ENCODE data around the gene TMEM132D. TPM values are rescaled to one million over a fixed set of nuclear protein-coding genes. Genes with fewer than 3 reads are reported as not detected.

The TMEM132D gene
- total and polyA plus RNA-seq, 2 of the 8 experiments (the other 6 are each of a cell fraction or from before 2014, with no cell fraction given): 3.5 to 10.1 TPM

GRCh38 chr12:129372876-129373275 lies 530.9 kb downstream of the TMEM132D start:
- no peaks in the 10 kb centered on the region for H3K79me1 ChIP-seq (ENCODE audit: low read depth, low read length)
- no peak overlapping the region for H3K14ac ChIP-seq (ENCODE audit: insufficient read length)
- no peak overlapping the region for H4K5ac ChIP-seq (ENCODE audit: insufficient read length, low read depth, low read length)
- peaks cover 6% of the 10 kb centered on the region; the same call in 1 of the 2 replicates for H3K23me2 ChIP-seq (ENCODE audit: low read depth, low read length)
- no peaks in the 10 kb centered on the region; a peak in 1 of 7 replicates for H3K27me3 ChIP-seq (replicated peaks in 1 of 4; ENCODE audit: control insufficient read depth in 3 of 4, extremely low read depth in 1 of 4, insufficient read depth in 3 of 4, low read length in 3 of 4)
- ChIA-PET POLR2A (ENCODE audit: partially characterized antibody) (no interaction called here), CTCF (ENCODE audit: partially characterized antibody) (no interaction called here)
- H3K56ac ChIP-seq (replicated peaks; ENCODE audit: insufficient read length, low read depth, low read length): no peak overlapping the region
- no peak overlapping the region for H4K8ac ChIP-seq (ENCODE audit: extremely low read depth, insufficient read depth, low read length)
- H3K23ac ChIP-seq (ENCODE audit: insufficient read length): no peak overlapping the region
- no peak overlapping the region for H3K9ac ChIP-seq (replicated peaks in 1 of 4; ENCODE audit: extremely low read depth in 1 of 4, low read depth in 3 of 4, low read length in 3 of 4)
- no peak overlapping the region for H2AK5ac ChIP-seq (ENCODE audit: low read depth, low read length)
- H3K27ac ChIP-seq (ENCODE audit: low read depth, low read length): no peak overlapping the region
- H3K4me2 ChIP-seq (ENCODE audit: insufficient read depth in 1 of 2, low read depth in 2 of 2, low read length in 2 of 2): no peak overlapping the region
- peaks cover 6 to 12% of the 10 kb centered on the region in 2 experiments; a peak in 3 of 4 replicates for H3K9me3 ChIP-seq (ENCODE audit: insufficient read depth in 2 of 2, low read depth in 1 of 2, low read length in 1 of 2)
- H3K79me2 ChIP-seq (ENCODE audit: control insufficient read depth in 1 of 2, insufficient read depth in 2 of 2, low read length in 2 of 2): no peaks in the 10 kb centered on the region
- no peak overlapping the region for H2BK120ac ChIP-seq (replicated peaks; ENCODE audit: low read depth, low read length)
- DNase-seq (ENCODE audit: low read depth in 1 of 2, low spot score in 2 of 2) (no peak), FAIRE-seq (no peak)
- 63% methylated on average over 3 of the region's 3 CpGs; no CpG with 5 or more reads in 1 of the 2 experiments for whole genome bisulfite sequencing, 2 experiments (ENCODE audit: extremely low coverage in 1 of 2, insufficient coverage in 1 of 2, insufficient read length in 1 of 2, insufficient replicate concordance in 2 of 2, low coverage in 1 of 2, low lambda C conversion rate in 2 of 2, missing lambda C conversion rate in 1 of 2)
- H3K4ac ChIP-seq (replicated peaks; ENCODE audit: insufficient read length, low read depth, low read length): no peak overlapping the region
- no peak overlapping the region for H2BK20ac ChIP-seq (ENCODE audit: low read length)
- H2AFZ ChIP-seq (ENCODE audit: low read length): no peak overlapping the region
- H3K4me3 ChIP-seq (ENCODE audit: extremely low read depth in 1 of 4, insufficient read depth in 2 of 4, low read depth in 3 of 4, low read length in 4 of 4): no peak overlapping the region
- no peak overlapping the region for H4K91ac ChIP-seq (replicated peaks; ENCODE audit: insufficient read length, low read length)
- H2BK5ac ChIP-seq (ENCODE audit: low read depth, low read length): no peak overlapping the region
- no peak overlapping the region for H2BK15ac ChIP-seq (ENCODE audit: low read length)
- no peaks in the 10 kb centered on the region for H3K36me3 ChIP-seq (ENCODE audit: control insufficient read depth in 2 of 4, insufficient read depth in 4 of 4, low read length in 3 of 4)
- H3K18ac ChIP-seq (ENCODE audit: extremely low read depth, low read length): no peak overlapping the region
- peaks cover 0 to 3% (median 0%) of the 10 kb centered on the region in 4 experiments; a peak in 2 of 7 replicates for H3K4me1 ChIP-seq (replicated peaks in 1 of 4; ENCODE audit: control insufficient read depth in 3 of 4, insufficient read depth in 4 of 4, low read length in 3 of 4)
- H2BK12ac ChIP-seq (ENCODE audit: low read depth, low read length): no peak overlapping the region
- H4K20me1 ChIP-seq (replicated peaks in 1 of 2; ENCODE audit: control insufficient read depth in 1 of 2, insufficient read depth in 2 of 2, low read length in 2 of 2): peaks cover 0 to 3% of the 10 kb centered on the region in 2 experiments
- TF ChIP-seq EGR1 (IDR thresholded peaks at IDR 0.05; ENCODE audit: borderline replicate concordance, low read depth, low read length) (no peak), JUND (IDR thresholded peaks at IDR 0.05; ENCODE audit: low read length) (no peak), SP4 (IDR thresholded peaks at IDR 0.05; ENCODE audit: low read length) (no peak), MAX (IDR thresholded peaks at IDR 0.05) (no peak), BRCA1 (IDR thresholded peaks at IDR 0.05; ENCODE audit: low read depth, low read length) (no peak), SIX5 (IDR thresholded peaks at IDR 0.05; ENCODE audit: low read depth, low read length) (no peak), TBP (IDR thresholded peaks at IDR 0.05; ENCODE audit: low read depth, low read length) (no peak), NANOG (IDR thresholded peaks at IDR 0.05; ENCODE audit: insufficient read depth, low read depth, low read length, poor library complexity, severe bottlenecking) (no peak), EZH2 (IDR thresholded peaks at IDR 0.05; ENCODE audit: low read depth, low read length, severe bottlenecking) (no peak), ATF2 (IDR thresholded peaks at IDR 0.05; ENCODE audit: low read length) (no peak), SRF (IDR thresholded peaks at IDR 0.05; ENCODE audit: low read depth, low read length) (no peak), TAF7 (optimal IDR thresholded peaks at IDR 0.05; ENCODE audit: borderline replicate concordance, low read depth, low read length) (no peak)

All from H1 (cell line).